ENCODE results near the gene PCDHGA5.
"Not testable (repeated sequence)": the region's sequence is repeated elsewhere in the genome, so short reads cannot be mapped to it uniquely, and the experiment has no call there.

Gene PCDHGA5

GRCh38 chr5:141363952-141364660 lies at the start of gene PCDHGA5:
TSS of gene PCDHGA5 (plus strand) at chr5:141364162. CDS start at chr5:141364331, 169 bp downstream.
- no peak for DNase-seq

- DNase-seq: not testable (repeated sequence)
Measured at GRCh38 chr5:141316963-141317362, 47.0 kb upstream of the PCDHGA5 start.

DNA sequence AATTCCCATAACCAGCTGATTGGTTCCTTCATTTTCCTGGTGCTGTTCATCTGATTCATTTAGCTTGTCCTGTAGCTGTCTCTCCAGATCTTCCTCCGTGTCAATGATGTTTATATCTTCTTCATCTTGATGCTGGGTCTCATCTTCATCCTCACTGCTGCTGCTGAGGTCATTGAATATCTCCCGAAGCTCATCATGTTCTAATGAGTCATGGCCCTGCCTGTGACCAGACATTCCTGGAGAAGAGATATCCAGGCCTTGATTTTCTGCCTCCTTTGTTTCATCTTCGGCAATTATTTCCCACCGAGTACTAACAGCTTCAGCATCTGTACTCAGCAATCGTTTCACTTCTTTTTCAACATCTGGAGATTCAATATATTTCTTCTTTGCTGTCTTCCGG lies 44.8 kb upstream of the PCDHGA5 start:
- no peak for DNase-seq

DNA sequence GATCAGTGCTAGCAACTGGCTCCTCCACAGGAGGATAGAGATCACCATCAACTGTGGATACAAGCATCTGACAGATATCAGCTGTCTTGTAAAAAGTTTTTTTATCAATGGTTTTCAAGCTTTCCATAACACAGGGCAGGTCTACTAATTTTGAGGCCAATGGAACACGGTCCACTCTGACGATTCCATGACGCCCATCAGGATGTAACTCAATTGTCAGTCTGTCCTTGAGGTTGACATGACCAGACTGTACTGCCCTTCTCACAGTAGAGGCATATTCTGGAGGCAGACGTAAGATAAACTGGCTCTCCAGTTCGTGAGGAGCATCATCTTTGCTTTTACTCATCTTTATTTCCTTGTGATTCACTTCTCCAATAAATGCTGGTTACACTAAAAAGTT lies 44.3 kb upstream of the PCDHGA5 start:
- DNase-seq: no peak

- DNase-seq: peak; percentile 90
Measured at GRCh38 chr5:141320225-141321169, 43.5 kb upstream of the PCDHGA5 start, which contains the start of gene TAF7. TSS of gene TAF7 (minus strand) at chr5:141320784. CDS start at chr5:141320044, 740 bp downstream.

DNA sequence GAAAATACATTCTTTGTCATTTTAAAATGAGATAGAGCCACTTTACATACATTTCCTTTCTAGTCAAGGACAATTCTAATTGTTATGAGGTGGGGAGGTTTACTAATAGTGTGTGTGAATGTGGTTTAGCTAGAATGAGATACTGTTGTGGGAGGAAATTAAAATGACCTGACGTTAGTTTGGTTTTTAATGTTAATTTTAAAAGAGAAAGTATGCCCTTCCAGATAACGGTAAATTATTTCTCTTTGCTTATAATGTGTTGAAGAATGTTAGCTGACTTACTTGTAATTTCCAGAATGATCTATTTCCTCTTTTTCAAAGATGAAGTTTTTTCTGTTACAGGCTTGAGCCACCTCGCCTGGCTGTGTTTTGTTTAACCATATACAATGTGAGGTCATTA lies 41.7 kb upstream of the PCDHGA5 start:
- DNase-seq: no peak

GRCh38 chr5:141326088-141326854 lies 37.7 kb upstream of the PCDHGA5 start:
- peak; percentile 68 for DNase-seq

- DNase-seq: no peak
Measured at GRCh38 chr5:141328231-141328630, 35.7 kb upstream of the PCDHGA5 start.

GRCh38 chr5:141330299-141331080 lies 33.5 kb upstream of the PCDHGA5 start, which contains the start of gene PCDHGA1:
TSS of gene PCDHGA1 (plus strand) at chr5:141330514.
- peak; percentile 23 for DNase-seq

GRCh38 chr5:141332571-141332970 lies 31.4 kb upstream of the PCDHGA5 start:
- DNase-seq: not testable (repeated sequence)

DNA sequence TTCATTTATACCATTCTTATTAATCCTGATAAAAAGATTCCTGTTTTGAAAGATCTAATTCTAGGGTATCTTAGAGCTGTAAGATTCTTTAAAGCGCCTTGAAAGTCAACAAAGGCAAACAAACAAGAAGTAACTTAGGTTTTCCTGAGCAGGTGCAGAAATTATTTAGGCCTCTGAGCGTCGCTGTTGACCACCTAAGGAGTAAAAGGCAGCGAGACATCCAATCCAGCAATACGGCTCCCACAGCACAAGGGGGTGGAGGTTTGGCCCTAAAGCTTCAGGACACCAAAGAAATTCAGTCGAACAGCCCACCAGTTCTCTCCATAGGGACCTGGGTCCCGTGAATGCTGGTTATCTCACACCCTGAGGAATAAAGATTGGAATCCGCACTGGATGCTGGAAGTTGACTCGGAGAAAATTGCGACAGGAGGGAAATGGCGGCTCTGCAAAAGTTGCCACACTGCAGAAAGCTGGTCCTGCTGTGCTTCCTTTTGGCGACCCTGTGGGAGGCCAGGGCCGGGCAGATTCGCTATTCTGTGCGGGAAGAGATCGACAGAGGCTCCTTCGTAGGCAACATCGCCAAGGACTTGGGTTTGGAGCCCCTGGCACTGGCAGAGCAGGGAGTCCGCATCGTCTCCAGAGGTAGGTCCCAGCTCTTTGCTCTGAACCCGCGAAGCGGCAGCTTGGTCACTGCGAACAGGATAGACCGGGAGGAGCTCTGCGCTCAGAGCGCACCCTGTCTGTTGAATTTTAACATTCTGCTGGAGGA lies 25.2 kb upstream of the PCDHGA5 start, which contains the start of gene PCDHGA2:
Gene PCDHGA2, plus strand, starts transcription at position 223 of the 769 bp plus-strand sequence.
- DNase-seq: no peak

DNA sequence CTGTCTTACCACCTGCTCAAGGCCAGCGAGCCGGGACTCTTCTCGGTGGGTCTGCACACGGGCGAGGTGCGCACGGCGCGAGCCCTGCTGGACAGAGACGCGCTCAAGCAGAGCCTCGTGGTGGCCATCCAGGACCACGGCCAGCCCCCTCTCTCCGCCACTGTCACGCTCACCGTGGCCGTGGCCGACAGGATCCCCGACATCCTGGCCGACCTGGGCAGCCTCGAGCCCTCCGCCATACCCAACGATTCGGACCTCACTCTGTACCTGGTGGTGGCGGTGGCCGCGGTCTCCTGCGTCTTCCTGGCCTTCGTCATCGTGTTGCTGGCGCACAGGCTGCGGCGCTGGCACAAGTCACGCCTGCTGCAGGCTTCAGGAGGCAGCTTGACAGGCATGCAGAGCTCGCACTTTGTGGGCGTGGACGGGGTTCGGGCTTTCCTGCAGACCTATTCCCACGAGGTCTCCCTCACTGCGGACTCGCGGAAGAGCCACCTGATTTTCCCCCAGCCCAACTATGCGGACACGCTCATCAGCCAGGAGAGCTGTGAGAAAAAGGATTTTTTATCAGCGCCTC lies 23.1 kb upstream of the PCDHGA5 start:
- DNase-seq: not testable (repeated sequence)

DNA sequence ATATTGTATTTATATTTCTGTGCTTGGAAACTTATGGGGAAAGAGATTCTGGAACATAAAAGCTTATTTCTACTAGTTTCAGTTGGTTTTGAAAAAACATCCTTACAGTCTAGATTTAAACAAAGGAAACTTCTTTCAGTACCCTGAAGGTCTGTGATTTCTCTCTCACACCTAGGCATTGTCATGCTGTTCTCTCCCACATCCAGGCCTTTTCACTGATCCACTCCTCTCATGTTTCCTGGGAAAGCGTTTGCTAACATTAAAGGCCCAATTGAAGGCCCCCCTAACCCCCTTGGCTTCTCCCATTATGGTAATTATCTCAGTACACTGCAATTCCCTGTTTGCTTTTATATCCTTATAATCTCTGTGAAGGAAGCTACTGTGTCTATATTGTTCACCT lies 21.2 kb upstream of the PCDHGA5 start:
- DNase-seq: no peak

DNA sequence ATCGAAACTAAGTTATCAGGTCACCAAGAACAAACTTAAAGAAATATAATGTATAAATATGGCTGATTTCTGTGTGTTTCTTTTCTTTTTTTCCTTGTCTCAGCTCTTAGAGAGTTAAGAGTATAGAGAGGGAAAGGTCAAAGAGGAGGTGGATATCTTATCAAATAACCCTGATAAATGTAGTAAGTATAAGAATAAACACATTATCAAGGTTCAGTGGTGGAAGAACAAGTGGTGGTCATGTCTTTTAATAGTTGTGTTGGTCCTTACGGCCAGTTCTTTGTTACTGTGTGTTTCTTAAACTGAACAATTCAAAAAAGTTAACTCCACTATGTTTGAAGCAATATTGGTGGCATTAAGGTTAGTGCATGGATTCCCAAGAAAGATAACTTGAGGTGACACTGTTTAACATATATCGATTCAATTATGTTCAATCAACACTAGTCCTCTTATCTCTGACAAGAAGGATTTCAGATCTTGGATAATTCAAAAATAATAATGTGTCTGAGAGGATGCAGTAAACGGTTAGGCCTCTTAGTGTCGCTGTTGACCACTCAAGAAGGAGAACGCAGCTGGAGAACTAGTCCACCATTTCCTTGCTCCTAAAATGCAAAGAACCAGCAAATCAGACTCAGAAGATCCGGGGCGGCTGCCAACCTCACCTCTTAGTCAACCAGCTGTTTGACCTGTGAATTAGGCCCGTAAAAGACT lies 20.6 kb upstream of the PCDHGA5 start, which contains the start of gene PCDHGA3:
Gene PCDHGA3, plus strand, starts transcription at position 588 of the 711 bp plus-strand sequence. CDS start 205 bp downstream, outside the sequence.
- no peak for DNase-seq

GRCh38 chr5:141343953-141344463 lies 20.0 kb upstream of the PCDHGA5 start:
- DNase-seq: no peak

GRCh38 chr5:141345327-141345726 lies 18.6 kb upstream of the PCDHGA5 start:
- no peak for DNase-seq

DNA sequence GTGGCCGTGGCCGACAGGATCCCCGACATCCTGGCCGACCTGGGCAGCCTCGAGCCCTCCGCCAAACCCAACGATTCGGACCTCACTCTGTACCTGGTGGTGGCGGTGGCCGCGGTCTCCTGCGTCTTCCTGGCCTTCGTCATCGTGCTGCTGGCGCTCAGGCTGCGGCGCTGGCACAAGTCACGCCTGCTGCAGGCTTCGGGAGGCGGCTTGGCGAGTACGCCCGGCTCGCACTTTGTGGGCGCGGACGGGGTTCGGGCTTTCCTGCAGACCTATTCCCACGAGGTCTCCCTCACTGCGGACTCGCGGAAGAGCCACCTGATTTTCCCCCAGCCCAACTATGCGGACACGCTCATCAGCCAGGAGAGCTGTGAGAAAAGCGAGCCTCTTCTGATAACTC lies 17.9 kb upstream of the PCDHGA5 start:
- not testable (repeated sequence) for DNase-seq

GRCh38 chr5:141349917-141350619 lies 13.9 kb upstream of the PCDHGA5 start, which contains the start of gene PCDHGB1:
TSS of gene PCDHGB1 (plus strand) at chr5:141350099. CDS start at chr5:141350261, 162 bp downstream.
- DNase-seq: peak; percentile 24

- DNase-seq: no peak
Measured at GRCh38 chr5:141351591-141351990, 12.4 kb upstream of the PCDHGA5 start.
